Activated B cell treated with CpG ODN at 0.5 μM for 24 hours (primary cell): ENCODE measurements around the gene SH2D3C. TPM values are rescaled to one million over a fixed set of nuclear protein-coding genes. Genes with fewer than 3 reads are reported as not detected.

Experiments used
- ATAC-seq: fragments of 200-7000 bp; cut with Tn5 transposase; one replicate; pipeline ENCODE4 v1.10.0; 2021; ENCODE audit warnings: low read depth, mild to moderate bottlenecking, moderate library complexity
- CTCF ChIA-PET: fragments of 350-600 bp; sonication (Branson Sonifier 250); formaldehyde crosslinking; loops from one replicate; lab custom pipeline; 2021; ENCODE audit warnings: antibody characterized with exemption; lab: Charles Lee
- POLR2A ChIA-PET: fragments of 350-600 bp; sonication (Branson Sonifier 250); formaldehyde crosslinking; loops from one replicate; lab custom pipeline; 2021; ENCODE audit warnings: antibody characterized with exemption; lab: Charles Lee
- DNase-seq: peaks from one replicate; pipeline ENCODE4 v3.0.0; 2022
- H3K27ac Mint-ChIP-seq: one replicate; pipeline ENCODE4 v1.8.0; 2020; ENCODE audit warnings: mixed read lengths
- H3K27me3 Mint-ChIP-seq: one replicate; pipeline ENCODE4 v1.8.0; 2021; ENCODE audit warnings: mixed read lengths
- H3K36me3 Mint-ChIP-seq: one replicate; pipeline ENCODE4 v1.8.0; 2021; ENCODE audit warnings: low read depth, mixed read lengths
- H3K4me1 Mint-ChIP-seq: one replicate; pipeline ENCODE4 v1.8.0; 2021; ENCODE audit warnings: mixed read lengths
- H3K4me3 Mint-ChIP-seq: one replicate; pipeline ENCODE4 v1.8.0; 2020; ENCODE audit warnings: mild to moderate bottlenecking, mixed read lengths
- H3K9me3 Mint-ChIP-seq: one replicate; pipeline ENCODE4 v1.8.0; 2020; ENCODE audit warnings: mixed read lengths
- intact Hi-C: fragments of 100-400 bp; cut with micrococcal nuclease; formaldehyde crosslinking; loops from one replicate; pipeline ENCODE4 v1.15.1; 2024
- total RNA-seq: library from RNA; stranded (reverse); gene quantifications from 2 replicates; pipeline ENCODE4 v1.2.3, GENCODE V29; 2022
- TF ChIP-seq, protein P1 (sequence below): fragments of 200-600 bp; IDR thresholded peaks from one replicate; pipeline ENCODE4 v1.8.0; 2022; ENCODE audit warnings: antibody characterized with exemption, mild to moderate bottlenecking

SH2D3C gene
- total RNA-seq, 1 donor from 2014 or later: 51.8 TPM

DNA sequence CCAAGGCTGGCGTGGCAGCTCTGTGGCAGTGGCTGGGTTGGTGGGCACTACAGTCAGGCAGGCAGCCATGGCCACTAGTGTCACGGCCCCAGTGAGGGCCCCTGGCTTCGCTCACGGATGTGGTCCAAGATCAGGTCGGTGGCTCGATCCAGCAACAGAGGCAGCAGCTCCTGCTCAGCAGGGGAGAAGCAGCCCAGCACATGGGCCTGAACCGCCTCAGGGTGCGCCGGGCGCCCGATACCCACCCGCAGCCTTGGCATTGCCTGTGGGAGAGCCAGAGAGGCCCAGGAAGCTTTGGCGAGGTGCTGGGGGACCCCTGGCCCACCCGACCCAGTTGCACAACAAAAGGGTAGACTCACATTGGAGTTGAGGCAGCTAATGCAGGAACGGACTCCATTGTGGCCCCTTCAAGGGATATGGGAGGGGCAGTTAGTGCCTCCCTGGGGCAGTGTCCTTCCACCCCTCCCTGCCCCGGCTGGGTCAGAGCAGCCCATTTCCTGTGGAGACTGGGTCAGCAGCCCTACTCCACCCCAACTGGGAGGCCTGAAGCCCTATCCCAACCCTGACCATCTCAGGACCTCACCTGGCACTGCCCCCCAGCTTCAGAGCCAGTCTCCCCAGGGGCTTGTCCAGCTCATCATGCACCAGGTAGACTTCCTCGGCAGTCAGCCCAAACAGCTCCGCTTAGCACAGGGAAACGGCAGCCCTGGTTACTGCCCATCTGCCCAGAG, 64.3 kb downstream of the SH2D3C start:
- Mint-ChIP-seq H3K27ac (no peak overlapping the region), H3K9me3 (no peaks in the 10 kb centered on the region), H3K27me3 (no peaks in the 10 kb centered on the region), H3K36me3 (peaks cover 3% of the 10 kb centered on the region), H3K4me3 (peak overlapping the region; percentile 74), H3K4me1 (peaks cover 18% of the 10 kb centered on the region)
- ChIA-PET CTCF (interaction anchor here (1.5 to 2.0 kb wide), 2 partner anchors 21 to 156 kb away, joined by 3 to 9 read pairs; partner anchors contain the start of gene TOR2A), POLR2A (interaction anchor here (0.6 kb wide), 1 partner anchor 999 kb away, joined by 5 read pairs; no protein-coding TSS in a partner anchor)
- no peak for DNase-seq
- intact Hi-C loops: loop anchor here (2.0 kb wide), 1 partner anchor 263 kb away; the partner anchor contains the start of genes LRSAM1 and RPL12
- TF ChIP-seq, protein P1, sequence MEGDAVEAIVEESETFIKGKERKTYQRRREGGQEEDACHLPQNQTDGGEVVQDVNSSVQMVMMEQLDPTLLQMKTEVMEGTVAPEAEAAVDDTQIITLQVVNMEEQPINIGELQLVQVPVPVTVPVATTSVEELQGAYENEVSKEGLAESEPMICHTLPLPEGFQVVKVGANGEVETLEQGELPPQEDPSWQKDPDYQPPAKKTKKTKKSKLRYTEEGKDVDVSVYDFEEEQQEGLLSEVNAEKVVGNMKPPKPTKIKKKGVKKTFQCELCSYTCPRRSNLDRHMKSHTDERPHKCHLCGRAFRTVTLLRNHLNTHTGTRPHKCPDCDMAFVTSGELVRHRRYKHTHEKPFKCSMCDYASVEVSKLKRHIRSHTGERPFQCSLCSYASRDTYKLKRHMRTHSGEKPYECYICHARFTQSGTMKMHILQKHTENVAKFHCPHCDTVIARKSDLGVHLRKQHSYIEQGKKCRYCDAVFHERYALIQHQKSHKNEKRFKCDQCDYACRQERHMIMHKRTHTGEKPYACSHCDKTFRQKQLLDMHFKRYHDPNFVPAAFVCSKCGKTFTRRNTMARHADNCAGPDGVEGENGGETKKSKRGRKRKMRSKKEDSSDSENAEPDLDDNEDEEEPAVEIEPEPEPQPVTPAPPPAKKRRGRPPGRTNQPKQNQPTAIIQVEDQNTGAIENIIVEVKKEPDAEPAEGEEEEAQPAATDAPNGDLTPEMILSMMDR: no peak
- ATAC-seq: no peak

DNA sequence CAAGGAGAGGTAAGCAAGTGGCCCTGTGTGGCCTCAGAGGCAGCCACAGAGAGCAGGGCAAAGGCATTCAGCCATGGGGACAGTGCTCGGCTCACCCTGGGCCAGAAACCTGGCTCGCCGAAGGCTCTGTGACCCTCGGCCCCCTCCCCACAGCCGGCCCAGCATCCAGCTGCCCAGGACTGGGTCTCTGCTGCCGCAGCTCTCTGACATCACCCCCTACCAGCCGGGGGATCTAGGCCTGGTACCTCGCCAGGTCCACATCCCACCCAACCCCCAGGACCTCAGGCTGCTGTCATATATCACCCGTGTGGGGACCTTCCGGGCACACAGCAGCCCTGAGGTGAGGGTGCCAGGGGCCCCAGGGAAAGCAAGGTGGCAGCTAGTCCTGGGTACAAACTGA, 65.6 kb downstream of the SH2D3C start:
- Mint-ChIP-seq H3K4me3 (no peak overlapping the region), H3K27ac (no peak overlapping the region), H3K27me3 (no peaks in the 10 kb centered on the region), H3K36me3 (peaks cover 3% of the 10 kb centered on the region), H3K9me3 (peaks cover 2% of the 10 kb centered on the region), H3K4me1 (peaks cover 18% of the 10 kb centered on the region)
- ChIA-PET CTCF (no interaction called here), POLR2A (interaction anchor here (0.5 kb wide), 1 partner anchor 111 kb away, joined by 7 read pairs; no protein-coding TSS in a partner anchor)
- no peak for ATAC-seq
- no peak for DNase-seq
- TF ChIP-seq, protein P1: no peak
- intact Hi-C loops: no loop called here

DNA sequence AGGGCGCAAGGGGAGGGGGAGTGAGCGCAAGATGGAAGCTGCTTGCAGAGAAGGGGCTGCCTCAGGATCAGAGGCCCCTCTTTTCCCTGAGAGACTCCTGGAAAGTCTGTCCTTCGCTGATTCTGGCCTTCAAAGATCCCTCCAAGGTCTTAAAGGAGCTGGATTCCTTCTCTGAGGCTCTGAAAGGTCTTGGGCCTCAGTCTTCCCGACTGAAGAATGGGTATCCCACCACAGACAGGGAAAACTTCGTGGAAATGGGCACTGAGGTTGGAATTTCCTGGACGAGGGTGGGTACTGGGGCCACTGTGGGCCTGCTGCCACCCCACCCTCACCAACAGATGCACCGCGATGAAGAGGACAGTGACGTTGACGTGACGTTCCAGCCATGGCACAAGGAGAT, 66.1 kb downstream of the SH2D3C start:
- Mint-ChIP-seq H3K9me3 (peaks cover 2% of the 10 kb centered on the region), H3K36me3 (peaks cover 3% of the 10 kb centered on the region), H3K4me3 (no peak overlapping the region), H3K4me1 (peaks cover 22% of the 10 kb centered on the region), H3K27me3 (no peaks in the 10 kb centered on the region), H3K27ac (no peak overlapping the region)
- POLR2A ChIA-PET: no interaction called here
- intact Hi-C loops: no loop called here
- CTCF ChIA-PET: no interaction called here
- TF ChIP-seq, protein P1: no peak
- ATAC-seq: no peak
- no peak for DNase-seq

DNA sequence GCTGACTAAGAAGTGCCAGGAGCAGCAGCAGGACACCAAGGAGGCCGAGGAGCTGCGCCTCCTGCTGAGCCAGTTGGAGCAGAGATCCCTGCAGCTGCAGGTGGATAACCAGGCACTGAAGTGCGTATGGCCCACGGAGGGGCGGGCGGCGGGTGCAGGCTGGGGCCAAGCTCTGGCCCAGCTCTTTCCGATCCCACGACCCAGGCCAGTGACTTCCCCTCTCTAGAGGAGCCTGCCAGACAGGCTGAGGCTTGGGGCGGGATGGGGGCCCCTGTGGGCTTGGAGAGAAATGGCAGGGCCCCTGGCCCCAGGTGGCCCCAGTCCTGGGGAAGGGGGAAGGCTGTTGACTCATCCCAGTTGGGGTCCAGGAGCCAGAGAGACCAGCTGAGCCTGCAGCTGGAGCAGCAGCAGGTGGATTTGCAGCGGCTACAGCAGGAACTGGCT, 66.6 kb downstream of the SH2D3C start:
- H3K9me3 Mint-ChIP-seq: peaks cover 2% of the 10 kb centered on the region
- no peaks in the 10 kb centered on the region for H3K27me3 Mint-ChIP-seq
- intact Hi-C loops: no loop called here
- H3K4me3 Mint-ChIP-seq: no peak overlapping the region
- DNase-seq (no peak), ATAC-seq (no peak)
- H3K27ac Mint-ChIP-seq: no peak overlapping the region
- ChIA-PET POLR2A (no interaction called here), CTCF (interaction anchor here (1.1 kb wide), 1 partner anchor 23 kb away, joined by 5 read pairs; the partner anchor contains the start of gene TOR2A)
- peaks cover 22% of the 10 kb centered on the region for H3K4me1 Mint-ChIP-seq
- TF ChIP-seq, protein P1: no peak
- peaks cover 3% of the 10 kb centered on the region for H3K36me3 Mint-ChIP-seq

DNA sequence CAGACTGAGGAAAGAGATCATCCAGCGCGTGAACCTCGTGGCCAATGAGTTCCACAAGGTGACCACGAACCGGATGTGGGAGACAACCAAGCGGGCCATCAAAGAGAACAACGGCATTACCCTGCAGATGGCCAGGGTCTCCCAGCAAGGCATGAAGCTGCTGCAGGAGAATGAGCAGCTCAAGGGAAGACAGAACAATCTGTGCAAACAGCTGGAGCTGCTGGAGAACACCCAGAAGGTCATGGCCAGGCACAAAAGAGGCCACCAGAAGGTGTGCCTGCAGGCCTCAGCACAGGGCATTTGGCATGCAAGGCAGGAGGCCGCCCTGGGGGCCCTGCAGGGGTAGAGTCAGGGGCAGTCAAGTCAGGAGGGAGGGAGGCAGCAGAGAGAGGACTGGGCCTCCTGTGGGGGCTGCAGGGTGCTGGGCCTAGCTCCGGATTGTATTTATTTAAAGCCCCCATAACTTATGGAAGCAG, 67.2 kb downstream of the SH2D3C start:
- no peak for ATAC-seq
- no peaks in the 10 kb centered on the region for H3K27me3 Mint-ChIP-seq
- H3K4me1 Mint-ChIP-seq: peaks cover 21% of the 10 kb centered on the region
- DNase-seq: no peak
- H3K36me3 Mint-ChIP-seq: peaks cover 3% of the 10 kb centered on the region
- H3K9me3 Mint-ChIP-seq: peaks cover 2% of the 10 kb centered on the region
- no peak overlapping the region for H3K27ac Mint-ChIP-seq
- ChIA-PET CTCF (interaction anchor here (1.1 kb wide), 1 partner anchor 23 kb away, joined by 5 read pairs; the partner anchor contains the start of gene TOR2A), POLR2A (interaction anchor here (0.5 kb wide), 1 partner anchor 206 kb away, joined by 3 read pairs; no protein-coding TSS in a partner anchor)
- intact Hi-C loops: no loop called here
- TF ChIP-seq, protein P1: no peak
- no peak overlapping the region for H3K4me3 Mint-ChIP-seq
